Measurements from ENCODE around the gene FURIN.
"Not testable (repeated sequence)": the region's sequence is repeated elsewhere in the genome, so short reads cannot be mapped to it uniquely, and the experiment has no call there.

Gene FURIN

DNA sequence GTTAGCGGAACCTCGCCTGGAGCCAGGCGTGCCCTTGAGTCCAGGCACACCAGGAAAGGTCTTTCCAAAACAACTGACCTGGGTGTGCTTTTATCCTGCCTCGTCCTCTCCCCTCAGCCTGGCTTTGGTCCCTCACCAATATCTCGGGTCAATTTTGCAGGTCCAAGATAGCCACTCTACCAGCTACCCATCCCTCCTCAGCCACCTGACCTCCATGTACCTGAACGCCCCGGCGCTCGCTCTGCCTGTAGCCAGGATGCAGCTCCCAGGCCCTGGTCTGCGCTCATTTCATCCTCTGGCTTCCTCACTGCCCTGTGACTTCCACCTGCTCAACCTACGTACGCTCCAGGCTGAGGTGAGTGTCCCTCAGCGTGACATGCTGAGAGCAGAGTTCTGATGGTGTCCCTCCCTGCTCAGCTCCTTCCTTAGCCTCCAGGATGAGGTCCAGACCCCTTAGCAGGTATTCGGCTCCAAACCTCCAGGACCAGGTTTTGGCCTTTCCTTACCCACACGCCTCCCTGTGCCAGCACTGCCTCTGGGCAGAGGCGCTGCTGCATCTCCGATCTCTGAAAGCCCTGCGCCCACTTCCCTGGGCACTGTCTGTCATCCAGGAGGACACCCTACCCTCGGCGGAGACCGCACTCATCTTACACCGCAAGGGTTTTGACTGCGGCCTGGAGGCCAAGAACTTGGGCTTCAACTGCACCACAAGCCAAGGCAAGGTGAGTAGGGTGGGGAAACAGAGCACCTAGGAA is 49.8 kb downstream of the FURIN start:
- DNase-seq, result no peak

DNA sequence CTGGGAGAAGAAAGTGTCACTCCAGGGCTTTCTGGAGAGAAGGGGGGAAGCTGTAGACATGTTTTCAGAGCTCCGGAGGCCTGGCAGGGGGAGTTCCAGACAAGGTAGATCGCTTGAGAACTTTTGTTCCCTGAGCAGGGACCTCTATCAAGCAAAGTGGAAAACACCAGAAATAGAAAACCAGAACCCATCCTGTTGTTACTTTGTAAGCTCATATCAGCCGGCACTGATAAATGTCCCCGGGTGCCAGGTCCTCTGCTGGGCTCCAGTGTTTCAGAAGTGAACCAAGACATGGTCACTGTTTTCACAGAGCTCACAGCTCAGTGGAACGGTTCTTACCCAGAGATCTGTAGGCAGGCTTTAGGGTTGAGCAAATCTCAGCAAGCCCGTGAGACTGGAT is 50.4 kb downstream of the FURIN start:
- DNase-seq, result no peak

DNA sequence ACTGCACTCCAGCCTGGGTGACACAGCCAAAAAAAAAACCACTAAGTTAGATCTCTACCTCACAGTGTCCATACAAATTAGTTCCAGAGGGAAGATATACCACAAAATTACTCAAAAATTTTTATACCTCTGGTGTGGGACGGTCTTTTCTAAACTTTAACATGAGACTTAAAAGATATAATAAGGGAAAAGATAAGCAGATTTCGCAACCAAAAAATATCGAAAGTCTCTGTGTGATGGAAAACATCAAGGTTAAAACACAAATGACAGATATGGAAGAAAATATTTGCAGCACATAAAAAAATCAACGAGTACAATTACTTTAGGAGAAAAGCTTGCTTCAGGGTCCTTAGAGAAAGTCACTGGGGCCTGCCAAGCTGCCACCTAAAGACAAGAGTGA is 53.5 kb downstream of the FURIN start:
- DNase-seq, result no peak

DNA sequence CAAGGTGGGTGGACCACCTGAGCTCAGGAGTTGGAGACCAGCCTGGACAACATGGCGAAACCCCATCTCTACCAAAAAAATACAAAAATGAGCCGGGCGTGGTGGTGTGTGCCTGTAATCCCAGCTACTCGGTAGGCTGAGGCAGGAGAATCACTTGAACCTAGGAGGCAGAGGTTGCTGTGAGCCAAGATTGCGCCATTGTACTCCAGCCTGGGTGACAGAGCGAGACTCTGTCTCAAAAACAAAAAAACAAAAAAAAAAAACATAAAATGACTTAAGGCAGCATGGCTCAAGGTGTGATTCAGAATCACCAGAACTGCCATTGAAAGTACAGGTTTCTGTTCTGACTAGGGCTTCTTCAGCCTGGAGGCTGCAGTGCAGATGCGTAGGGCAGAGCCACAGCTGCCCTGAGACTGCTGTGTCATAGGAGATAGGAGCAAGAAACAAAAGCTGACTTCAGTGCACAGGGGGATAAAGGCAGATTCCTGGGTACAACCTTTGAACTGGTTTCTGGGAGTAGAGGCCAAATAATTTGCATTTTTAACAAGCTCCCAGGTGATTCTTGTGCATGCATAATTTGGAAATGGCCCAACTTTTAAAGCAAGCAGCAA is 54.4 kb downstream of the FURIN start:
- DNase-seq, result peak; percentile 14

DNA sequence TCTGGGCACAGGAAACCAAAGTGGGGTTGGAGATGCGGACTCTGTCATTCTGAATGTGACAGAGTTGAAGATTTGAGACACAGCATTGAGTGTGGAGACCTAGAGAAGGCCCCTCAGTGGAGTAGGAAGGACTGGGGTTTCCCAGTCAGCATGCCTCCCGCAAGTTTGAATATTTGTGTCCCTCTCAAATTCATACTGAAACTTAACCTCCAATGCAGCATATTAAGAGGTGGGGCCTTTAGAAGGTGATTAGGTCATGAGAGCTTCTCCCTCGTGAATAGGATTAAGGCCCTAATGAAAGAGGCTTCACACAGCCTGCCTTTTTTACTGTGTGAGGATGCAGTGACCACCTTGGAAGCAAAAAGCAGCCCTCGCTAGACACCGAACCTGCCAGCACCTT is 56.0 kb downstream of the FURIN start:
- DNase-seq, result no peak

DNA sequence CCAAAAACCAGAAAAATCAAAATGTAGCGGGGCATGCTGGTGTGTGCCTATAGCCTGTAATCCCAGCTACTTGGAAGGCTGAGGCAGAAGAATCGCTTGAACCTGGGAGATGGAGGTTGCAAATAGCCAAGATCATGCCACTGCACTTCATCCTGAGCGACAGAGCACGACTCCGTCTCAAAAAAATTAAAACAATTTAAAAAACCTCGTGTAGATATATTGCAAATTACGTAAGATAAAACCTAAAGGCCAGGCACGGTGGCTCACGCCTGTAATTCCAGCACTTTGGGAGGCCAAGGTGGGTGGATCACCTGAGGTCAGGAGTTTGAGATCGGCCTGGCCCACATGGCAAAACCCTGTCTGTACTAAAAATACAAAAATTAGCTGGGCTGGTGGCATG is 58.4 kb downstream of the FURIN start:
- DNase-seq, result not testable (repeated sequence)

DNA sequence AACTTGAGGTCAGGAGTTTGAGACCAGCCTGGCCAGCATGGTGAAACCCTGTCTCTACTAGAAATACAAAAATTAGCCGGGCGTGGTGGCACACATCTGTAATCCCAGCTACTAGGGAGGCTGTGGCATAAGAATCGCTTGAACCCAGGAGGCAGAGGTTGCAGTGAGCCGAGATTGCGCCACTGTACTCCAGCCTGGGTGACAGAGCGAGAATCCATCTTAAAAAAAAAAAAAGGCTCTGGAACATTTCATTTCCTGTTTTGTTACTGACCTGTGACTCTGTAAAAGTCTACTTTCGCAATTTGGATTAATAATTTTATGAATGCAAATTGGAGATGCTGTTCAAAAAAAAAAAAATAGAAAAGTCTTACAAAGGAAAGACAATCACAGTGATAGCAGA is 59.7 kb downstream of the FURIN start:
- not testable (repeated sequence) for DNase-seq

DNA sequence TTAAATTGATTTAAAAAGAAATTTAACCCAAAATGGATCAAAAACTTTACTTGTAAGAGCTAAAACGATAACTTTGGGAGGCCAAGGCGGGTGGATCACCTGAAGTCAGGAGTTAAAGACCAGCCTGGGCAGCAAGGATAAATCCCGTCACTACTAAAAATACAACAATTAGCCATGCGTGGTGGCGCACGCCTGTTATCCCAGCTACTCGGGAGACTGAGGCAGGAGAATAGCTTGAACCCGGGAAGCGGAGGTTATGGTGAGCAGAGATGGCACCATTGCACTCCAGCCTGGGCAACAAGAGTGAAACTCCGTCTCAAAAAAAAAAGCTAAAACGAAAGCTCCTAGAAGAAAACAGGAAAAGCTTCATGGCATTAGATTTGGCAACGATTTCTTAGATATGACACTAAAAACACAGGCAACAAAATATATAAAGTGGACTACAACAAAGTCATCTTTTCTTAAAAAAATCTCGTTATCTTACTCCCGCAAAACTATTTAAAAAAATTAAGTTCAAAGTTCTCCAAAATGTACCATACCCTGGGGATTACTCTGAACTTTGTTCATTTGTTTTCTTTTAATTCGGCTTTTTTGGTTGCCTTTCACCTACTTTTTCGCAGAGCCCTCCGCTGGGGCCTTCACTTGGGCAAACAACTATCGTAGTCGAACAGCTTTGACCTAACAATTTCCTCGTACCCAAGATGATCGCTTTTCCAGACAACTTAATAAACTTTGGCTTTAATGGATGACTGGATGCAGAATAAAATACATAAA is 61.0 kb downstream of the FURIN start:
- DNase-seq, result peak; percentile 60

DNA sequence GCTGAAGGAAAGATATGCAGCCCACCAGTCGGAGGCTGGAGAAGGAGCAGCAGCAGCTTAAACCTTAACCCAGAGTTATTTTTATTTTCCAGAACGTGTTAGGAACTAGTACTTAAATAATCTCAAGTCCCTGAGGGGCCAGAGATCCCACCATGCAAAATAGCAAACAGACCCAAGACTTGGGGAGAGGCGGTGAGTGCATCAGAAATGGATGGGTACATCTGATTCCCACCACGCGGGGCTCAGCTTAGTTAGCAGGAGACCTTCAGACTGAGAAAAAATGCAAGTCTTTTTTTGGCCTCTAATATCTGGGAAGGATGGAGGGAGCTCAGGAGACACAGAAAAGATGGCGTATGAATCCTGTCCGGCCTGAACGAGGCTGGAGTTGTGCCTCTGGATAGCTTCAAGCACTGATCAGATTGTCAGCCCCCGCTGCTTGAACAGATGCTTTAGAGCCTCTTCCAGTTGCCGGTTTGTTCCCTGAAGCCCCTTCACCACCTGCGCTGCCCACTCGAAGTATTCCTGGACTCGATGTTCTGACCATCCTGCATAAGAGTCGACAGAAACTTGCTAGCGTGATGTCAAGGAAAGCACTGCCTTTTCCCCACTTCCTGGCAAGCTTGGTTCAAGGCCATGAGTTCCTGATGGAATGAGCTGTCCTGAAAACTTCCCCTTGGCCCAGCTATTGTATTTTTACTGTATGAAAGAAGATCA is 62.6 kb downstream of the FURIN start:
- peak; percentile 63 for DNase-seq

DNA sequence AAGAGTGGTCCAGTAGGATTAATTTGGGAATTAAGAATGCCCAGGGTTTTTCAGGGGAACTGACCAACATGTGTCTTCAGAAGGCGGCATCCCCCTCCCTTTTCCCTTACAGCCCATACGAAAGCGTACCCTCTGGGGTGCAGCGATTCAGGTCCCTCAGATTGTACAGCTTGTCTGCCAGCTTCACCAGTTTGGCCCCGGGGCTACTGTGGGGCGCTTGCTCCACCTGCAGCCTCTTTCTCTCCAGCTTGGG is 63.1 kb downstream of the FURIN start:
- DNase-seq, result no peak

DNA sequence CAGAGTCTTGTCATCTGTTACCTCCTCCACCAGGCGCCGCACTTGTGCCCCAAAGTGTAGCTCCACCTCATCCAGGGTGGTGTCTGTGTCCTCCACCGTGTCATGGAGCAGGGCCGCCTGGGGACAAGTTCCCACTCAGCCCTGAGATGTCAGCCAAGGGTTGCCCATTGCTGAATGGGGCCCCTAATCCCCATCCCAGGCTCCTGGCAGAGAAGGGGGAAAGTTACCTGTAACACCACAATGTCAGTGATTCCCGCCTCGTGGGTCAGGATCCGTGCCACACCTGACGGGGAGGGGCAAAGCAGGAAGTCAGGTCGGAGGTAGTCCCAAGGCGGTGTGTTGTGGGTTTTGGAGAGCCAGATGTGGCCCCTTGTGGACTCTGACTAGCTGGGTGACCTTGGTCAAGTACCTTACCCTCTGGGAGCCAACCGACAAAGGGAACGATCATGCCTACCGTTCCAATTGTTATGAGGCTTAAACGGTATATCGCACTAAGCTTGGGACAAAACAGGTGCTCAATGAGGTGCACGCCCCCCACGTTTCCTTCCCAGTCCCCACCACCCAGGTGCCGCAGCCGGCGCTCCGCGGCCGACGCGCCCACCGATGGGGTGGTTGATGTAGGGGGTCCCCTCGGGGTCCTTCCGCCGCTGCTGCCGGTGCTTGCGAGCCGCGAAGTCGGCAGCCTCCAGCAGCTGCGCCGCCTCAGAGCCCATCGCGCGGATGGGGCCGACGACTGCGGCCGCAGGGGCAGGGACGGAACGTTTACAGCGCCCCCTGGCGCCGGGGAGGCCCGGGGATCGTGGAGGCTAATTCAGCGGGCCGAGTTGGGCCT is 63.7 kb downstream of the FURIN start, which contains the start of gene HDDC3:
Gene HDDC3, minus strand, starts transcription at position 722 of the 832 bp plus-strand sequence. Its CDS starts 9 bp downstream, at position 713.
- peak; percentile 94 for DNase-seq

DNA sequence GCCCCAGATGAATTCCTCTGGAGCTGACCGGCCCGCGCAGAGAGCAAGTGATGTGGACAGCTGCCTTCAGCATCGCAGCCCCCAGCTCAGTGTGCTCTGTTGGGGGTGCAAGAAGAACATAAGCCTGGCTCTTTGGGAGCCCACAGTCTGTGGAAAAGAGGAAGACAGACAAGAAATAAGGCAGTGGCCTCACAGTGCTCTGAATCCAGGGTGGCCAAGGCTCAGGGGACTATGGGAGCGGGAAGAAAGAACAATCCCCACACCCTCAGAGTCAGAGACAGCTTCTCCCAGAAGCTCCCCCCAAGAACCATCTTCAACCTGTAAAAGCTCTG is 64.2 kb downstream of the FURIN start:
- DNase-seq, result no peak

Measured in OCI-M1 (cell line).